Measurements from ENCODE around the gene CPT1A.

DNA sequence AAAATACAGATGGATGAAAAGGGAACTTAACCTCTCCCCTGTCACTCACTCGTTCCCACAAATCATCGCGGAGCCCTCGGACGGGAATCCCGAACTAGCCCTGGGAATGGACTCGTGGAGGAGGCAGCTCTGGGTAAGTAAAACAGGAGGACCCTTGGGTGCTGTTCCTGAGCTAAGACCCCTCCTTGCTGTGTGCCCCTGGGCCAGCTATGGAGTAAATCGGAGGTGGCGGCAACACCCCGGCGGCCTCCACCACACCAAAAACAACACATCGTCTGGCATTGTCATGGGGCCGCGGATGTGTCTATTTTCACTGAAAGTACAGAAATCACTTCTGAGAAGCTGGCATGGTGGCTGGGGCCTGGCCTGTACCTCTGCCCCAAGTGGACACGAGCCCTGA is 12.1 kb downstream of the CPT1A start:
- TF ChIP-seq CTCF (IDR thresholded peaks at IDR 0.05 in 4 of 5, conservative IDR thresholded peaks at IDR 0.05 in 1 of 5): no peak
- TF ChIP-seq POLR2A (IDR thresholded peaks at IDR 0.05): no peak
